ENCODE data around the gene RSPO3.

GRCh38 chr6:127119102-127120022 is 891 bp downstream of the RSPO3 start:
- no peak for TF ChIP-seq CTCF (IDR thresholded peaks at IDR 0.05)
- no peak for TF ChIP-seq POLR2A (IDR thresholded peaks at IDR 0.05)
